ENCODE results near the gene KRT77.

GRCh38 chr12:52677126-52677525 is 26.2 kb downstream of the KRT77 start:
- TF ChIP-seq POLR2A (IDR thresholded peaks at IDR 0.05): no peak
- no peak for TF ChIP-seq CTCF (IDR thresholded peaks at IDR 0.05)
- no peak for TF ChIP-seq POLR2AphosphoS5 (IDR thresholded peaks at IDR 0.05; ENCODE audit: insufficient read depth in 1 of 2, low read depth in 1 of 2)

Data from vagina (tissue), 2 donors.